Endothelial cell of umbilical vein (primary cell): ENCODE measurements around the gene ZNF366. TPM values are rescaled to one million over a fixed set of nuclear protein-coding genes. Genes with fewer than 3 reads are reported as not detected.
A peak's percentile ranks its signal among the peaks of the same experiment; 100 is the strongest.

Experiments
- BruUV-seq: library from RNA; stranded (reverse); fragments of 400-500 nt; replicated peaks from 2 replicates; lab custom pipeline; 2021; lab: Mats Ljungman, UMichigan
- CTCF ChIA-PET: fragments of 300-600, 350-600 bp; sonication (Branson Sonifier 250); formaldehyde crosslinking; loops from one replicate; lab custom pipeline; 2021; ENCODE audit warnings: antibody characterized with exemption, inconsistent platforms; lab: Charles Lee
- POLR2A ChIA-PET: fragments of 300-600, 350-600 bp; sonication (Branson Sonifier 250); formaldehyde crosslinking; loops from one replicate; lab custom pipeline; 2021; ENCODE audit warnings: antibody characterized with exemption, inconsistent platforms; lab: Charles Lee
- DNase-seq: peaks from one replicate; pipeline ENCODE4 v3.0.0-alpha.2; 2011; ENCODE audit warnings: low read depth, low spot score
- FAIRE-seq: peaks from 2 replicates; lab custom pipeline; 2011; peaks lifted over from hg19 to GRCh38; lab: Jason Lieb, UNC
- H2AFZ ChIP-seq: 2 replicates; pipeline ENCODE4 v1.6.0; 2012; ENCODE audit warnings: low read depth, low read length, control low read depth, inconsistent platforms
- H3K27ac ChIP-seq: 2 replicates; pipeline ENCODE4 v1.5.1; 2011; ENCODE audit warnings: low read depth, mild to moderate bottlenecking, control low read depth, low read length, moderate library complexity; ENCODE audit not compliant: insufficient read depth
- H3K27me3 ChIP-seq, 2 experiments: 2 replicates each; pipeline versions ENCODE4 v1.6.0 to v1.6.1; 2011; ENCODE audit warnings: low read length in 2 of 2, mixed read lengths in 1 of 2; ENCODE audit not compliant: control insufficient read depth in 2 of 2, insufficient read depth in 2 of 2
- H3K36me3 ChIP-seq, 2 experiments: 2 replicates in 1 of 2; 3 replicates in 1 of 2; pipeline ENCODE4 v1.5.1; 2011; ENCODE audit warnings: low read length in 2 of 2, mild to moderate bottlenecking in 1 of 2, moderate library complexity in 1 of 2; ENCODE audit not compliant: control insufficient read depth in 2 of 2, insufficient read depth in 2 of 2; ENCODE audit errors: extremely low read depth in 1 of 2
- H3K4me1 ChIP-seq: 3 replicates; pipeline ENCODE4 v1.5.1; 2011; ENCODE audit warnings: mild to moderate bottlenecking, low read length; ENCODE audit not compliant: control insufficient read depth, insufficient read depth; ENCODE audit errors: extremely low read depth
- H3K4me2 ChIP-seq: 2 replicates; pipeline ENCODE4 v1.6.1; 2011; ENCODE audit warnings: low read length, control low read depth, mixed read lengths; ENCODE audit not compliant: insufficient read depth
- H3K4me3 ChIP-seq, 3 experiments: fragments of 200-600 bp in 1 of 3; sonication (generic), shearing (Covaris generic) in 1 of 3; replicated peaks in 1 of 3; 2 replicates each; pipeline ENCODE4 v1.5.1; 2011 to 2016; ENCODE audit warnings: control low read depth in 3 of 3, low read length in 3 of 3, mild to moderate bottlenecking in 2 of 3, inconsistent platforms in 1 of 3, low read depth in 1 of 3, moderate library complexity in 1 of 3; ENCODE audit not compliant: insufficient read depth in 1 of 3
- H3K79me2 ChIP-seq: 2 replicates; pipeline ENCODE4 v1.6.0; 2012; ENCODE audit warnings: low read length, inconsistent platforms; ENCODE audit not compliant: control insufficient read depth, insufficient read depth
- H3K9ac ChIP-seq: replicated peaks from 2 replicates; pipeline ENCODE3; 2011; ENCODE audit warnings: low read length, control low read depth; ENCODE audit not compliant: insufficient read depth; ENCODE audit errors: extremely low read depth
- H3K9me1 ChIP-seq: replicated peaks from 3 replicates; pipeline ENCODE4 v1.6.0; 2011; ENCODE audit warnings: mild to moderate bottlenecking, low read length; ENCODE audit not compliant: control insufficient read depth, insufficient read depth; ENCODE audit errors: extremely low read depth
- H3K9me3 ChIP-seq: replicated peaks from 2 replicates; pipeline ENCODE4 v1.5.1; 2012; ENCODE audit warnings: low read length, inconsistent platforms; ENCODE audit not compliant: control insufficient read depth, insufficient read depth
- H4K20me1 ChIP-seq: replicated peaks from 2 replicates; pipeline ENCODE3; 2011; ENCODE audit warnings: mild to moderate bottlenecking, low read length; ENCODE audit not compliant: control insufficient read depth, insufficient read depth; ENCODE audit errors: extremely low read depth
- CTCF ChIP-seq, 2 donors: IDR thresholded peaks; 1 replicate in 1 of 2; 2 replicates in 1 of 2; pipeline ENCODE4 v1.5.1; 2011; ENCODE audit warnings: low read length in 2 of 2, mild to moderate bottlenecking in 2 of 2, moderate library complexity in 2 of 2, control low read depth in 1 of 2, inconsistent platforms in 1 of 2, low read depth in 1 of 2; ENCODE audit not compliant: insufficient read depth in 1 of 2; ENCODE audit errors: extremely low read depth in 1 of 2
- EZH2 ChIP-seq: IDR thresholded peaks from 2 replicates; pipeline ENCODE4 v1.6.1; 2012; ENCODE audit warnings: borderline replicate concordance, low read depth, mild to moderate bottlenecking, moderate library complexity, low read length, inconsistent platforms; ENCODE audit not compliant: severe bottlenecking
- FOS ChIP-seq: IDR thresholded peaks from 2 replicates; pipeline ENCODE4 v1.6.1; 2011; ENCODE audit warnings: mild to moderate bottlenecking, low read length, moderate library complexity, borderline replicate concordance; ENCODE audit not compliant: insufficient read depth
- GATA2 ChIP-seq: IDR thresholded peaks from 2 replicates; pipeline ENCODE4 v1.7.0; 2011; ENCODE audit warnings: low read depth, mild to moderate bottlenecking, moderate library complexity, mixed read lengths, low read length; ENCODE audit not compliant: insufficient read length, insufficient read depth
- JUN ChIP-seq: IDR thresholded peaks from 2 replicates; pipeline ENCODE4 v1.6.1; 2011; ENCODE audit warnings: borderline replicate concordance, low read depth; ENCODE audit not compliant: insufficient read length, insufficient read depth
- MAX ChIP-seq: IDR thresholded peaks from 2 replicates; pipeline ENCODE4 v1.6.1; 2011; ENCODE audit not compliant: insufficient read depth, insufficient read length
- MYC ChIP-seq: IDR thresholded peaks from one replicate; pipeline ENCODE4 v1.6.1; 2011; ENCODE audit warnings: mild to moderate bottlenecking, low read depth, low read length
- POLR2A ChIP-seq: IDR thresholded peaks from 2 replicates; pipeline ENCODE4 v1.6.1; 2012; ENCODE audit warnings: low read depth, mild to moderate bottlenecking, control low read depth, low read length
- POLR2AphosphoS5 ChIP-seq: IDR thresholded peaks from 2 replicates; pipeline ENCODE4 v1.6.1; 2012; ENCODE audit warnings: low read depth, mild to moderate bottlenecking, control low read depth, low read length, moderate library complexity; ENCODE audit not compliant: insufficient read depth
- dilution Hi-C: fragments of 300-500 bp; cut with MboI; formaldehyde crosslinking; loops from one replicate; pipeline ENCODE4 v1.15.0; 2019; ENCODE audit warnings: low sequenced_read_pairs; ENCODE audit not compliant: extremely low pct_ligation_motif_present
- intact Hi-C: fragments of 100-400 bp; cut with micrococcal nuclease; formaldehyde crosslinking; loops from one replicate; pipeline ENCODE4 v1.10.0; 2022
- polyA plus RNA-seq, 4 experiments: library from polyadenylated mRNA; depleted of rRNA in 3 of 4; stranded (reverse) in 3 of 4; unstranded in 1 of 4; fragments of >200 nt; gene quantifications; 2 replicates each; pipeline versions ENCODE4 v1.2.1 to v1.2.3, GENCODE V29; 2011 to 2012; ENCODE audit warnings: missing spikeins in 1 of 4
- total RNA-seq: library from RNA; stranded (reverse); gene quantifications from 2 replicates; pipeline ENCODE4 v1.2.3, GENCODE V29; 2021

ZNF366 gene
- total and polyA plus RNA-seq, 2 donors (not counting 3 experiments of a cell fraction or from before 2014, with no cell fraction given): 1.3 to 4.1 TPM

GRCh38 chr5:72556351-72557166 lies 49.3 kb upstream of the ZNF366 start:
- no peaks in the 10 kb centered on the region for H3K79me2 ChIP-seq
- TSS peak; percentile 81 for BruUV-seq
- ChIA-PET POLR2A (interaction anchor here (1.2 kb wide), 1 partner anchor 104 kb away, joined by 3 read pairs; no protein-coding TSS in a partner anchor), CTCF (interaction anchor here (1.0 to 5.9 kb wide), 9 partner anchors 10 to 201 kb away, joined by 3 to 34 read pairs (median 8); no protein-coding TSS in a partner anchor)
- FAIRE-seq (peak; percentile 33), DNase-seq (peak; percentile 85)
- peak overlapping the region; percentile 84 for H2AFZ ChIP-seq
- H4K20me1 ChIP-seq: no peaks in the 10 kb centered on the region
- H3K27ac ChIP-seq: peak overlapping the region; percentile 97
- peak overlapping the region in 1 of 3 experiments; percentile 4 for H3K4me3 ChIP-seq
- H3K9me1 ChIP-seq: no peaks in the 10 kb centered on the region
- no peaks in the 10 kb centered on the region for H3K9me3 ChIP-seq
- H3K36me3 ChIP-seq: no peaks in the 10 kb centered on the region
- dilution Hi-C loops: no loop called here
- H3K27me3 ChIP-seq: no peaks in the 10 kb centered on the region
- peak overlapping the region; percentile 95 for H3K9ac ChIP-seq
- H3K4me1 ChIP-seq: peaks cover 83% of the 10 kb centered on the region
- intact Hi-C loops: loop anchor here (1.0 to 2.0 kb wide), 5 partner anchors 41 to 286 kb away; partner anchors contain the start of gene TNPO1
- peak overlapping the region; percentile 61 for H3K4me2 ChIP-seq
- TF ChIP-seq CTCF (IDR thresholded peaks at IDR 0.05; ENCODE audit: extremely low read depth in 1 of 2, insufficient read depth in 1 of 2, low read depth in 1 of 2, low read length in 2 of 2) (no peak), POLR2AphosphoS5 (peak; percentile 92), GATA2 (no peak), POLR2A (peak; percentile 92), MAX (peak; percentile 5), FOS (no peak), MYC (no peak), EZH2 (no peak), JUN (no peak)
